Activated CD8-positive, alpha-beta memory T cell treated with anti-CD3 and anti-CD28 coated beads, Interleukin-2, amount 50 U/mL, for 24 hours (primary cell): ENCODE measurements around the gene RIPOR3.
"Not testable (repeated sequence)": the region's sequence is repeated elsewhere in the genome, so short reads cannot be mapped to it uniquely, and the experiment has no call there.

ENCODE experiments used
- DNase-seq: peaks from one replicate; pipeline ENCODE4 v3.0.0-alpha.2; 2020; ENCODE audit errors: extremely low read depth

RIPOR3 gene

GRCh38 chr20:50608750-50609104, 82.6 kb downstream of the RIPOR3 start:
- DNase-seq, result no peak

- no peak for DNase-seq
These were observed 83.2 kb downstream of the RIPOR3 start for GRCh38 chr20:50607850-50608749.

GRCh38 chr20:50607436-50607835, 83.9 kb downstream of the RIPOR3 start:
- no peak for DNase-seq

- no peak for DNase-seq
These were observed 86.2 kb downstream of the RIPOR3 start for GRCh38 chr20:50605136-50605535.

- DNase-seq, result no peak
These were observed 86.9 kb downstream of the RIPOR3 start for GRCh38 chr20:50604451-50604850.

GRCh38 chr20:50602432-50603088, 88.8 kb downstream of the RIPOR3 start:
- DNase-seq, result no peak

GRCh38 chr20:50601511-50602431, 89.6 kb downstream of the RIPOR3 start:
- no peak for DNase-seq

- DNase-seq, result no peak
These were observed 91.0 kb downstream of the RIPOR3 start for GRCh38 chr20:50600281-50600895.

GRCh38 chr20:50598768-50599167, 92.6 kb downstream of the RIPOR3 start:
- not testable (repeated sequence) for DNase-seq

GRCh38 chr20:50598074-50598473, 93.3 kb downstream of the RIPOR3 start:
- no peak for DNase-seq

GRCh38 chr20:50597406-50597969, 93.9 kb downstream of the RIPOR3 start:
- no peak for DNase-seq

GRCh38 chr20:50596694-50597021, 94.7 kb downstream of the RIPOR3 start:
- no peak for DNase-seq

- no peak for DNase-seq
These were observed 95.2 kb downstream of the RIPOR3 start for GRCh38 chr20:50595988-50596693.

GRCh38 chr20:50595433-50595895, 95.9 kb downstream of the RIPOR3 start:
- no peak for DNase-seq

- no peak for DNase-seq
These were observed 96.5 kb downstream of the RIPOR3 start for GRCh38 chr20:50594591-50595432.

- DNase-seq, result no peak
These were observed 97.1 kb downstream of the RIPOR3 start for GRCh38 chr20:50594231-50594590.

- DNase-seq, result no peak
These were observed 98.4 kb downstream of the RIPOR3 start for GRCh38 chr20:50593005-50593335.

- DNase-seq, result no peak
These were observed 98.9 kb downstream of the RIPOR3 start for GRCh38 chr20:50592282-50593004.

GRCh38 chr20:50591233-50591852, 100.0 kb downstream of the RIPOR3 start:
- no peak for DNase-seq
